Measurements from ENCODE around the gene UXT.

UXT gene

GRCh38 chrX:47649271-47649670, 9.7 kb downstream of the UXT start:
- DNase-seq (ENCODE audit: low read depth, low spot score): no peak

DNA sequence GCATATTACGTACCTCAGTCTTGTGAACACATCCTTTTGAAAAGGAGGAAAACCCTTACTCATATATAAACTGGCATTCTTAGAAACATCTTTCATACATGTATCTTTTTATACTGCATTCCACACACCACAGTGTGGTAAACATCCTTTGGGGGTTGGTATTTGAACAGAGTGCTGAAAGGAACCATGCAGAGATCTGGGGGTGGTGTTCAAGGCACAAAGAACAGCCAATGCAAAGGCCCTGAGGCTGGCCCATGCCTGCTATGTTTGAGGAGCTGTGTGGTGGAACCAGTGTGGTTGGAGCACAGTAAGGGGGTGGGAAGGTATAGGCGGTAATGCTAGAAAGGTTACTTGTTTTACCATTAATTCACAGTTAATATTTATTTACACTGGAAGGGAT, 10.6 kb downstream of the UXT start:
- DNase-seq (ENCODE audit: low read depth, low spot score): no peak

GRCh38 chrX:47646636-47647035, 12.3 kb downstream of the UXT start:
- DNase-seq (ENCODE audit: low read depth, low spot score): no peak

DNA sequence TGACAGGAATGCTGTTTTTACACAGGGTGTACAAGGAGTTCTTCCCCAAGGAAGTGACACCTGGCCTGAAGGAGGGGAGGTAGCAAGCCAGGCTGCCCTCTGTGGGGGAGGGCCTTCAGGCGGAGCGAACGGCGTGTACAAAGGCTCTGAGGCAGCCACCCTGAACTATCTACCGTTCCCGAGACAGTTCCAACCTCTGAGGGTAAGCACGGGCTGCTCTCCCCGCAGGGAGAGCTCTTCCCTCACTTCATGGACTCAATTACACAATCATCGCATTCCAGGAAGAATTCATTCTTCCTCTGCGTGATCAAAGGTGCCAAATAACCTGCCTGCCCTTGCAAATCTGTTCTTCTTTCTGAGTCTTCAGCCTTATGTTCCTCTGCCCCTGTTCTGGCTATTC, 13.4 kb downstream of the UXT start:
- DNase-seq (ENCODE audit: low read depth, low spot score): no peak

DNA sequence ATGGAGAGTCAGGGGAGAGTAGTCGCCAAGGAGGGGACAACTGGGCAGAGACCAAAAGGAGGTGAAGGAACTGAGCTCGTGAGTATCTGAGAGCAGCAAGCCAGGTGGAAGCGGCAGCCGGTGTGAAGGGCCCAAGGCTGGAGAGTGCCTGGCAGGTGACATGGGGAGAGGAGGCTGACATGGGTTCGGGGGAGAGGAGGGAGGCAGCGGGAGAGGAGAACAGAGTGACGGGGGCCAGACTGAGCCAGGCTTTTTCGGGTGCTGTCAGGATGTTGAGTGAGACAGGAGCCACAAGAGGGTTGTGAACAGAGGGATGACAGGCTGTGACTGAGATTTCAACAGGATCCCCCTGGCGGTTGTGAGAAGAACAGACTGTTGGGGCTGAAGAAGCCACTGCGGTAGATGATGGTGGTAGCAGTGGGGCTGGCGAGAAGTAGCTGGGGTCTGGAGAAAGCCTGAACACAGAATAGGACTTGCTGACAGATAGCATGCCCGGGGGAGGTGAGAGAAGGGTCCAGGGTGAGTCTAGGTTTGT, 14.4 kb downstream of the UXT start:
- no peak for DNase-seq (ENCODE audit: low read depth, low spot score)

DNA sequence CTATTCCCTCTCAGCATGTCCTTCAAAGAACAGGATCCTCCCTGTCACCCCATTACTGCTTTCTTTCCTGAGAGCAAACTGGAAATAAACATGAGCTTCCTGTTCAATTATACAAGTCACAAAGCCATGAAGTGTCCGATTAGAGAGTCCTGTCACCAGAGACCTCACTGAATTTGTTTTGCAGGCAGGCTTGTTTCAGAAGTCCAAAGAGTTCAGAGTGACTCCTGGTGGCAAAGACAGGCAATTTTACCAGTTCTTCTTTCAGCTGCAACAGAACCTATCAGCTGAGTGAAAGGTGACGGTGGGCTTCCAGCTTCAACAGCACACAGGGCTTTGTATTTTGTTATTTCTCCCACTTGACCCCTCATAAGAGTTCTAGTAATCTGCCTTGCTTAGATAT, 15.1 kb downstream of the UXT start:
- DNase-seq (ENCODE audit: low read depth, low spot score): no peak

DNA sequence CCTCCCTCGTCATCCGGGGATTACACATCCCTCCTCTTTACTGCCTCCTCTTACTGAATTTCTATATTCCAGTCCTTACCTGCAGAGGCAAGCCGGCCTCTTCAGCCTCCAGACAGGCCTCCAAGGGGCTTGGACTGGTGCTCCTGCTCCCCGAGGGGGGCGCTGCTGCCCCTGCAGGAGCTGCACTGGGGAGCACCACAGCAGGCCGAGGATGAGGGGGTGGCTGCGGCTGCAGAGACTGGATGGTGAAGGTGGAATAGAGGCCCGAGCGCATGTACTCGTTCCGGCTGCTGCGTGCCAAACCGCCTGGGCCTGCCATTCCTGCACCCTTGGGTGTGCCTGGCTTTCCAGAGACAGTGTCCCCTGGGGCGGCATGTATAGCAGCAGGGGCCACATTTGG, 20.2 kb downstream of the UXT start:
- no peak for DNase-seq (ENCODE audit: low read depth, low spot score)

- no peak for DNase-seq (ENCODE audit: low read depth, low spot score)
These were observed 21.3 kb downstream of the UXT start for GRCh38 chrX:47637546-47638195.

DNA sequence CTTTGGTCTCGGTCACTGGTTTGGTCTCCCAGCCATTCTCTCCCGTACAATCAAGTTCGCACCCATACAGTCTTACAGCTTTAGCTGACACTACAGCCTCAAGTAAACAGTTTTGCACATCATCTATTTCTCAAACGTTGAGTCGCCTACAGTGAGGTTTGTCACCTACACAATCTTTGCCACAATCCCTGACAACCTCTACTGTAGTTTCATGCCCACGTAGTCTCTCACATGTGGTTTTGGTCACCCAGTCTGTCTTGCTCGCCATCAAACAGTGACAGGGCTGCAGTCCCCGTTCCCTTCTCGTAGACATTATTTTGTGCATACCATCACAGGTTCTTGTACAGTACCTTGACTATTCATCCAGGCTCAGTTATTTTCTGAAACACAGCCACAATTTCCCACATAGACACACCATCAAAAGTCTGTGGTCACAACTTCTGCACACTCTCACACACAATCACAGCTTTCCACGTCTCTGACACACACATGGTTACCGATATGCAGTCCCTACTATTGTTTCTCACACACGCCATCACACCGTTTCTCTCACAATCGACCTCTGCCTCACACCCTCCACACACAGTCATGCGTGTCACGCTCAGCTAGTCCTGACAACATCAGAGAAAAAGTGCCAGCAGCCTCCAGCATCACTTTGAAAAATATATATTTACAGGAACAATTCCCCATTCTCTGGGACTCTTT, 24.0 kb downstream of the UXT start:
- no peak for DNase-seq (ENCODE audit: low read depth, low spot score)

- no peak for DNase-seq (ENCODE audit: low read depth, low spot score)
These were observed 25.0 kb downstream of the UXT start for GRCh38 chrX:47633689-47634590.

DNA sequence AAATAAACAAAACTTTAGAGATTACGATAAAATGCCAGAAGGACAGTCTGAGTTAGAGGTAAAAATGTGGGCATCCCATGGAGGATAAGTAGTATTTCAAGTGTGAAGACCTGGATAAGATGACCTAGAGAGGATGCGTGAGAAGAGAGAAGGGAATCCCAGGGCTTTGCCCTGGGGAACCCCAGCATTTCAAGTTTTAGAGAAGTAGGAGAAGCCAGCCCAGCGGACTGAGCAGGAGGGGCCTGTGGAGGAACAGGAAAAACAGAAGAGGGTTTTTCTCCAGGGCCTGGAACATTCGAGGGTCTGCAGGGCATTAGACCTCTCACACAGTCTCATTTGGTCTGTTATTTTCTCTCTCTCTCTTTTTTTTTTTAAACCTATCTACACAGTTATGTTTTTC, 26.3 kb downstream of the UXT start:
- DNase-seq (ENCODE audit: low read depth, low spot score): no peak

DNA sequence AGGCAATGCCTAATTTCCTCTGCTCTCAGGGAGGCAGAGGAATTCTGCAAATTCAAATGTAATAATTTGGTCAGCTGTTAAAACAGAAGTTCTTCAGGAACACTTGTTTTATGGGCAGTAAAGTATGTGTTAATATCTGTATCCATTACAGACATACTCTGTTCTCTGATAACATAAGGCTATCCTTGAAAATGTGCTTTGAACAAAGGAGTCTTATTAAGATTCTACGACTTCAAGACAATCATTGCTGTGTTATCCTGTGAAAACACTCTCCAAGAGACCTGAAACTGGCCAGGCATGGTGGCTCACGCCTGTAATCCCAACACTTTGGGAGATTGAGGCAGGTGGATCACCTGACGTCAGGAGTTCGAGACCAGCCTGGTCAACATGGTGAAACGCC, 27.3 kb downstream of the UXT start:
- DNase-seq (ENCODE audit: low read depth, low spot score): no peak

- DNase-seq (ENCODE audit: low read depth, low spot score): no peak
These were observed 29.4 kb downstream of the UXT start, which contains the start of gene CFP for GRCh38 chrX:47629419-47630200. Gene CFP (minus strand): TSS chrX:47629930. CDS start chrX:47629844, 86 bp downstream.

DNA sequence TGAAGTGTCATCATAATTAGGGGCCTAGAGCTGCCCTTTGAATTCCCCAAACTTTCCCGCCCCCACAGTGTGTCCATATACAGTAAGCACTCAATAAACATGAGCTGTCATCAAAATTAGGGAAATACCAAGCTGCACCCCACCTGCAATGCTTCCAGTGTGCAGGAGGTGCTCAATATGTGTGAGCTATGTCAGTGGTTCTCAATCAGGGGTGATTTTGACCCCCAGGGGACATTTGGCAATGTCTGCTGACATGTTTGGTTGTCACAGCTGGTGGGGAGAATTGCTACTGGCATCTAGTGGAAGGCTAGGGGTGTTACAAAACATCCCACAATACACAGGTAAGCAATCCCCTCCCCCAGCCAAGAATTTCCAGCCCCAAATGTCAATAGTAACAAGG, 30.0 kb downstream of the UXT start:
- DNase-seq (ENCODE audit: low read depth, low spot score): no peak

GRCh38 chrX:47625365-47625764, 33.6 kb downstream of the UXT start:
- DNase-seq (ENCODE audit: low read depth, low spot score): no peak

GRCh38 chrX:47623540-47624027, 35.4 kb downstream of the UXT start:
- peak; percentile 3 for DNase-seq (ENCODE audit: low read depth, low spot score)

DNA sequence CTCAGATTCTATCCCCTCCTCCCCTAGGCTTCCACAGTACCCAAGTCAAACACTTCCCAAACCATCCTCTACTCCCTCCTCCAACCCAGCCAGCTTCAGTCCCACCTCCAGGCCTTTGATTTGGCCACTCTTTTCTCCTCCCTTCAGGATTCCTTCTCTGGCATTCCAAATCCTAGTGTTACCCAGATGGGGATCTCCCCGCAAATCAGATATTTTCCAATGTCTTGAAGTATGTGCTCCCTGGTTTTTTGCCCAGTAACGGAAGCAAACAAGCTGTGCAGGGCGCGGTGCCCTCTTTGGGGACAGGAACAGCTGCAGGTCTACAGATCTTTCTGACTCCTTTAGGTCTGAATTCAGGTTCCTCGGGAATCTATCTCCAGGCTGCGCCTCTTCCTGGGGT, 37.1 kb downstream of the UXT start:
- DNase-seq (ENCODE audit: low read depth, low spot score): no peak

DNA sequence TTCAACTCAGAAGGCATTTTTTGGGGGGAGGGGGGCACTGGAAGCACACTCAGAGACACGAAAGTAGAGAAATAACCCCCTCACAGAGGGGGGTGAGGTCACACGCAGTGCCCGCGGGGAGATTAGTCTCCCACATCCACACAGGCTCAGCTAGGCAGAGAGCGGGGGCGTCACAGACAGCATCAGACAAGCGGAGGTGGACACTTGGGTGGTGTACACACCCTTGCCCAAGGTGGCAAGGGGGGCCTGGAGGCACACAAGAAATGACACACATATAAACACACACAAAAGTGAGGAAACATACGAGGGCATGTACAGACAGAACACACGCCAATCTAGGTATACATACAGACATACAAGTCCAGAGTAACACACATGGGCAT, 38.7 kb downstream of the UXT start:
- DNase-seq (ENCODE audit: low read depth, low spot score): no peak

GRCh38 chrX:47619486-47620302, 39.3 kb downstream of the UXT start, which contains the start of gene SYN1:
Gene SYN1 (minus strand): TSS chrX:47619857. CDS start chrX:47619728, 129 bp downstream.
- peak; percentile 45 for DNase-seq (ENCODE audit: low read depth, low spot score)

DNA sequence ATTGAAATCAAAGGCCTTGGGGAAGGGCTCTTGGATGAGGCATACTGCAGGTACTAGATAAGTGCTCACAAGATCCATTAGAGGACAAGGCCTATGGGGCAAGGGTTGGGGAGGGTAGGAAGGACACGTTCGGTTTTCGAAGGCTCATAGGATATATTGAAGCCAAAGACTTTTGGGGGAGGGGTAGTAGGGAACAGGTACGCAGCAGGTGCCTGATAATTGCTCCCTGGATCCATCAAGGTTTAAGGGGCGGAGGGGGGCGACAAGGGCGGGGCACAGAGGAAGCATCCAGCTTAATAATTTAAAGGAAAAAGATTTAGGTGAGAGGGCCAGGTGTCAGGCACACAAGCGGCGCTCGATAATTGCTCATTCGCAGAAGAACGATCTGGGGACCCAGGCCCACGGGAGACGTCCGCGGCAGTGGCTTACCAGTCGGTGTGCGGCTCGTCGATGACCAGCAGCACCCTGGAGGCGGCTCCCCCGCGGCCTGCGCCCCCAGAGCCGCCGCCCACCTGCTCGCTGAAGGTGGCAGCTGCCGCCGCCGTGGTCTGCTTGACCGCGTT, 40.0 kb downstream of the UXT start:
- DNase-seq (ENCODE audit: low read depth, low spot score): no peak
